ENCODE data around the gene KCNJ1. TPM values are rescaled to one million over a fixed set of nuclear protein-coding genes. Genes with fewer than 3 reads are reported as not detected.

Gene KCNJ1
- total RNA-seq, 2 experiments from 2014 or later = not detected

GRCh38 chr11:128895526-128895925 lies 28.4 kb upstream of the KCNJ1 start:
- Mint-ChIP-seq H3K27me3 (peaks cover 52% of the 10 kb centered on the region), H3K27ac (no peak overlapping the region), H3K4me3 (no peak overlapping the region), H3K36me3 (no peaks in the 10 kb centered on the region), H3K9me3 (ENCODE audit: low read depth) (no peaks in the 10 kb centered on the region), H3K4me1 (peaks cover 12% of the 10 kb centered on the region)
- CTCF ChIA-PET = interaction anchor here (1.0 to 1.3 kb wide), 2 partner anchors 12 to 61 kb away, joined by 3 to 4 read pairs; no protein-coding TSS in a partner anchor
- DNase-seq (no peak), ATAC-seq (no peak)

DNA sequence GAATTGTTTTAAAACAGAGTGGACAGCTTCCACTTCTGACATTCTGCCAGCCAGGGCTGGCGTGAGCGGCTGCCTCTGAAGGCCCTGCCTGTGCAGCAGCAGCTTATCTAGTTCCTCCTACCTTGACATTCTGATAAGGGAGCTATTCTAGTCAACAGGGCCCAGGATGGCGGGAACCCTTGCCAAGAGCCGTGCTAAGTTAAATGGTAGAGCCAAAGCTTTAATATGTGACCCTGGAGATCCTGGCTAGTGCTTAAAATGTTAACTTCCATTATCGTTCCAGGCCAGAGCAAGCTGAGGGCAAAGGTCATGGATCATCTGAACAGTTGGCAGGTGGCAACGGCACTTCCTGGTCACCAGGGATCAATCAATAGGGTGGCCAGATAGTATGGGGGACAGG lies 27.6 kb upstream of the KCNJ1 start:
- Mint-ChIP-seq H3K4me3 (no peak overlapping the region), H3K36me3 (no peaks in the 10 kb centered on the region), H3K27me3 (peaks cover 60% of the 10 kb centered on the region), H3K27ac (no peak overlapping the region), H3K4me1 (peaks cover 12% of the 10 kb centered on the region), H3K9me3 (ENCODE audit: low read depth) (no peaks in the 10 kb centered on the region)
- DNase-seq (no peak), ATAC-seq (no peak)
- CTCF ChIA-PET = interaction anchor here (1.0 to 2.3 kb wide), 4 partner anchors 10 to 62 kb away, joined by 3 to 14 read pairs (median 4); no protein-coding TSS in a partner anchor

DNA sequence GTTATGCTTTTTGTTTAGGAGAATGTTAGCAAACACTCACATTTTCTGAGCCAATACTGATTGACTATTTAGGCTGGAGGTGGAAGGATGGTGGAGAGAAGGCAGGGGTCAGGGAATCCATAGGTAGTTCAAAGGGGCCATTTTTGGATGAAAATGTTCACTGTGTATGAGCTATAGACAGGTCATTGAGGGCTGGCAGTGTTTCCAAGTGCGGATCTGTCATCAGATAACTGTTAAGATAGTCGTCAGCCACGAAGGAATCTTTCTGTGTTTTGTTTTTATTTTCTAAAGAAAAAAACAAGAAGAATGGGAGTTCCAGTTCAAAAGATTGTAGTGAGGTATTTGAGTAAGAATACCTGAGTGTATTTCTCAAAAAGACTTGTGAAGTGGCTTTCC lies 27.2 kb upstream of the KCNJ1 start:
- peaks cover 12% of the 10 kb centered on the region for H3K4me1 Mint-ChIP-seq
- no peak for ATAC-seq
- DNase-seq = no peak
- no peaks in the 10 kb centered on the region for H3K36me3 Mint-ChIP-seq
- no peak overlapping the region for H3K27ac Mint-ChIP-seq
- no peaks in the 10 kb centered on the region for H3K9me3 Mint-ChIP-seq (ENCODE audit: low read depth)
- H3K4me3 Mint-ChIP-seq = no peak overlapping the region
- CTCF ChIA-PET = interaction anchor here (1.0 to 2.3 kb wide), 4 partner anchors 10 to 62 kb away, joined by 3 to 14 read pairs (median 4); no protein-coding TSS in a partner anchor
- H3K27me3 Mint-ChIP-seq = peaks cover 64% of the 10 kb centered on the region

DNA sequence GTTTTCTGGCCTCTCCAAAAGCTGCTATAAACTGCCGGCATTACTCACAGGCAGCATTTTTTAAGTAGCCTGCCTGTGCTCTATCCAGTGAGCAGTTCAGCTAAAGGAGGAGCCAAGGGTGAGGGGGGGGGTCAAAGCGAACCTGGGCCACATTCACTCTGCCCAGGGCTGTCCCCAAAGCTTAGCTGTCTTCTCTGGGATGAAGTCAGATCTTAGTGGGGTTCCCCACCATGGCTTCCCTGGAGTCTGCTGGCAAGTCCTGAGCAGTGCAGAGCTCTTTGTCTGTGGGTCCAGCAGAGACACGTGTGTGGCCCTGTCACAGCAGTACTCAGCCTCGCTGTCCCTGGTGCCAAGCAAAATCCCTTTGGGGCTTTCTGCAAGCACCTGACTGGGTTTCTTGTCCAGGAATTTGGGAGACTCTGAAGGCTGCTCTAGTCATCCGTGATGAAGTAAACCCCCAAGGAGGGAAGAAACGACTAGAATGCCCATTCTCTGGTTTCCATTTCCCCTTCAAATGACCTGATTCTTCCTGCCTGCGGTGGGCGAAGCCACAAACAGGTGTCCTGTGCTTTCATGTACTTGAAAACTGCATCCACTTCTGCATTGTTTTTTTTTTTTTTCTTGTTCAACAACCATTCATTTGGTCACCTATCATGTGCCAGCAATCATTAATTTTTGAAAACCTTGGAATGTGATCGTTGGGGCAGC lies 26.6 kb upstream of the KCNJ1 start:
- H3K36me3 Mint-ChIP-seq = no peaks in the 10 kb centered on the region
- H3K4me1 Mint-ChIP-seq = peaks cover 12% of the 10 kb centered on the region
- H3K4me3 Mint-ChIP-seq = no peak overlapping the region
- peaks cover 64% of the 10 kb centered on the region for H3K27me3 Mint-ChIP-seq
- DNase-seq (no peak), ATAC-seq (peak; percentile 25)
- H3K27ac Mint-ChIP-seq = no peak overlapping the region
- CTCF ChIA-PET = interaction anchor here (1.5 to 2.3 kb wide), 3 partner anchors 9 to 63 kb away, joined by 3 to 14 read pairs (median 5); no protein-coding TSS in a partner anchor
- no peaks in the 10 kb centered on the region for H3K9me3 Mint-ChIP-seq (ENCODE audit: low read depth)

GRCh38 chr11:128892866-128893565 lies 25.9 kb upstream of the KCNJ1 start:
- Mint-ChIP-seq H3K27ac (no peak overlapping the region), H3K36me3 (no peaks in the 10 kb centered on the region), H3K4me3 (no peak overlapping the region), H3K9me3 (ENCODE audit: low read depth) (no peaks in the 10 kb centered on the region), H3K4me1 (peaks cover 12% of the 10 kb centered on the region), H3K27me3 (peaks cover 66% of the 10 kb centered on the region)
- CTCF ChIA-PET = interaction anchor here (0.9 to 2.3 kb wide), 5 partner anchors 9 to 64 kb away, joined by 3 to 14 read pairs (median 4); no protein-coding TSS in a partner anchor
- DNase-seq (no peak), ATAC-seq (no peak)

- Mint-ChIP-seq H3K4me3 (no peak overlapping the region), H3K27ac (no peak overlapping the region), H3K36me3 (no peaks in the 10 kb centered on the region), H3K9me3 (ENCODE audit: low read depth) (no peaks in the 10 kb centered on the region), H3K27me3 (peaks cover 68% of the 10 kb centered on the region), H3K4me1 (peaks cover 13% of the 10 kb centered on the region)
- CTCF ChIA-PET = interaction anchor here (0.8 to 1.9 kb wide), 5 partner anchors 11 to 65 kb away, joined by 3 to 5 read pairs (median 3); no protein-coding TSS in a partner anchor
- DNase-seq (no peak), ATAC-seq (no peak)
These were observed 24.9 kb upstream of the KCNJ1 start for GRCh38 chr11:128891913-128892398.

DNA sequence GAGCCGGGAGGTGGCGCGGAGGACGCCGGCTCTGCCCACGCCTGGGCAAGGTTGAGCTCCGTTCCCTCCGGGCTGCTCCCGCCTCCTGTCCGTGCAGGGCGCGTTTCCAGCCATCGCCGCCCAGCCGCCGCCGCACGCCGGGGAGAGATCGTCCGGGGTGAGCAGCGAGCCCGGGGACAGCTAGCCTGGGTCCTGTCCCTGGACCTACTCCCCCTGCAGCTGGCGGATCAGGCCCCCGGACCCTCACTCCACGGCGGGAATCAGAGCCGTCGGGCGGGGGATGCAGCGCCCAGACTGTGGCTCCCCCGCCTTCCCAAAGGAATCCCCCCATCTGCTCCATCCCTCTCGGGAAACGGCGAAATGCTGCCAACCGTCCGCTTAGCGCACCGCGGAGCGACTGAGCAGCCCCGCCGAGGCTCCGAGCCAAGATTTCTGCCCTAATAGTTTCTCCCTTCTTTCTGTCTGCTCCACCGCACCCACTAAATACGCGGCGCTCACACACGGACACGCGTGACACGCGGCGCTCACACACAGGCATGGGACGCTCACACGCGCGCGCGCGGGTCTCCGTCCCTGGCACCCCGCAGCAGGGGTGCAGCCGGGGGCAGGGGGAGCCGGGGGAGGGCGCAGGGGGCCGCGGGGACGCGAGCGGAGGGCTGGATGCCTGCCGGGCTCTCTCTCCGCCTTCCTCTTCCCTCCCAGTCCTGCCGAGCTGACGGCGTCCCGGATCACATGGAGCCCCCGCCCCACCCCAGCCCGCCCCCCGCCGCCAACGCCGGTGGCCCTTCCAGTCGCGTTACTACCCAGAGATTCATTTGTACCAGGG lies 23.7 kb upstream of the KCNJ1 start, which contains the start of gene KCNJ5:
Gene KCNJ5 (plus strand): TSS at position 814 of the 826 bp plus-strand sequence. CDS start 19,918 bp downstream, outside the sequence.
- Mint-ChIP-seq H3K27me3 (peaks cover 74% of the 10 kb centered on the region), H3K27ac (no peak within 1 kb of the TSS), H3K4me3 (no peak within 1 kb of the TSS), H3K4me1 (peaks cover 19% of the 10 kb centered on the region), H3K9me3 (ENCODE audit: low read depth) (no peaks in the 10 kb centered on the region), H3K36me3 (no peaks in the 10 kb centered on the region)
- CTCF ChIA-PET = no interaction called here
- ATAC-seq (peak; percentile 25), DNase-seq (no peak)

GRCh38 chr11:128890216-128890542 lies 23.1 kb upstream of the KCNJ1 start:
- ATAC-seq = no peak
- no peaks in the 10 kb centered on the region for H3K9me3 Mint-ChIP-seq (ENCODE audit: low read depth)
- H3K36me3 Mint-ChIP-seq = no peaks in the 10 kb centered on the region
- H3K4me3 Mint-ChIP-seq = no peak overlapping the region
- CTCF ChIA-PET = no interaction called here
- DNase-seq = no peak
- H3K27me3 Mint-ChIP-seq = peaks cover 78% of the 10 kb centered on the region
- H3K27ac Mint-ChIP-seq = no peak overlapping the region
- peaks cover 19% of the 10 kb centered on the region for H3K4me1 Mint-ChIP-seq

- Mint-ChIP-seq H3K4me1 (peaks cover 19% of the 10 kb centered on the region), H3K27me3 (peaks cover 79% of the 10 kb centered on the region), H3K4me3 (no peak overlapping the region), H3K27ac (no peak overlapping the region), H3K36me3 (no peaks in the 10 kb centered on the region), H3K9me3 (ENCODE audit: low read depth) (no peaks in the 10 kb centered on the region)
- CTCF ChIA-PET = interaction anchor here (0.7 to 1.5 kb wide), 2 partner anchors 14 to 66 kb away, joined by 3 to 4 read pairs; no protein-coding TSS in a partner anchor
- no peak for DNase-seq
- no peak for ATAC-seq
These were observed 22.6 kb upstream of the KCNJ1 start for GRCh38 chr11:128889657-128890213.

DNA sequence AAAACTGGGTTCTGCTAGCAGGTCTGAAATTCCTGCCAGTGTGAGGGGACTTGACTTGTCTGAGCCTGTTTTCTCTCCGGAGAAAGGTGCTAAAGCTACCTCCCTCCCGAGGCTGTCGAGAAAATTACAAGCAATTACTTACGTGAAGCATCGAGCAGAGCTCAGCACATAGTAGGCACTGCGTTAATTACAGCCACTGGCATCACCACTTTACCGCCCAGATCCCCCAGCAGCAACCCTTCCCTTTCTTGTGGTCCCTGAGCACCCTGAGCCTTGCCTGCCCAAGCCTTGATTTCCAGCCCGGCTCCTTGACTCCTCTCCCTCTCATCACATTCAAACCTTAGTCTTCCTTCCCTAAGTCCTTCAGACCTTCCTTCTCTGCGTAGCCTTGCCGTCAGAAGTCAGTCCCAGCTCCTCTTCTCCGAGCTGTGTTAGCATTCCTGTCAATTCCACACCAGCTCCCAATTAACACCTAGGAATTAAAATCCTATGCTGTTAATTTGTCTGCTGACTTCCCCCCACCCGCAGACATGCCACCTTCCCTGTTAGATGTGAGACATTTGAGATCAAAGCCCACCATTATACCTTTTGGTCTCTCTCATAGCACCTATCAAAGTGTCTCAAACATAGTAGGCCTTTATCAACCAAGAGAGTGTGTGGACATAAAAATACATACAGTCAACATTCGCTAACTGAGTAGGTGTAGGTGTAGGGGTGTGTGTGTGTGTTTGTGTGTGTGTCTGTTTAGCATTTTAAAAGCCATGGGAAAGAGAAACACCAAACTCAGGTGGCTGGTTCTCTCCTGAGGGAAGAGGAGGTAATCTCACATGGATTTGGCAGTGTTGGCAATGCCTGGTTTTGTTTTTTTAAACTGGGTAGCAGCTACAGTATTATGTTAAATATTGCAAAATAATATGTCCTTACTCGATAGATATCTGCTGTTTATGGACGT lies 21.2 kb upstream of the KCNJ1 start:
- no peak for ATAC-seq
- Mint-ChIP-seq H3K27me3 (peaks cover 81% of the 10 kb centered on the region), H3K27ac (no peak overlapping the region), H3K4me3 (no peak overlapping the region), H3K4me1 (peaks cover 9% of the 10 kb centered on the region), H3K36me3 (no peaks in the 10 kb centered on the region), H3K9me3 (ENCODE audit: low read depth) (no peaks in the 10 kb centered on the region)
- no peak for DNase-seq
- CTCF ChIA-PET = interaction anchor here (0.7 to 5.9 kb wide), 4 partner anchors 16 to 80 kb away, joined by 3 to 141 read pairs (median 4); no protein-coding TSS in a partner anchor

GRCh38 chr11:128886406-128887124 lies 19.5 kb upstream of the KCNJ1 start:
- no peak overlapping the region for H3K4me3 Mint-ChIP-seq
- peaks cover 80% of the 10 kb centered on the region for H3K27me3 Mint-ChIP-seq
- DNase-seq (no peak), ATAC-seq (peak; percentile 38)
- H3K9me3 Mint-ChIP-seq (ENCODE audit: low read depth) = no peaks in the 10 kb centered on the region
- CTCF ChIA-PET = interaction anchor here (1.1 to 5.9 kb wide), 9 partner anchors 9 to 95 kb away, joined by 3 to 141 read pairs (median 9); no protein-coding TSS in a partner anchor
- H3K36me3 Mint-ChIP-seq = no peaks in the 10 kb centered on the region
- H3K27ac Mint-ChIP-seq = no peak overlapping the region
- H3K4me1 Mint-ChIP-seq = peaks cover 9% of the 10 kb centered on the region
